Karpas-422 (cell line): ENCODE measurements around the gene CCDC198. TPM values are rescaled to one million over a fixed set of nuclear protein-coding genes. Genes with fewer than 3 reads are reported as not detected.

Source experiments
- DNase-seq: peaks from one replicate; pipeline ENCODE4 v3.0.0-alpha.2; 2015
- H2AFZ ChIP-seq: fragments of 200-600 bp; sonication (generic); 2 replicates; pipeline ENCODE4 v1.6.1; 2014; ENCODE audit warnings: antibody characterized with exemption, low read length, mixed read lengths
- H3K27ac ChIP-seq: fragments of 200-600 bp; sonication (generic); 2 replicates; pipeline ENCODE4 v1.5.1; 2014; ENCODE audit warnings: mild to moderate bottlenecking, low read length, moderate library complexity
- H3K27me3 ChIP-seq: fragments of 200-600 bp; sonication (generic); 2 replicates; pipeline ENCODE4 v1.6.1; 2014; ENCODE audit warnings: low read length, mixed read lengths
- H3K36me3 ChIP-seq: fragments of 200-600 bp; sonication (generic); 2 replicates; pipeline ENCODE4 v1.6.1; 2014; ENCODE audit warnings: low read length, mixed read lengths; ENCODE audit not compliant: insufficient read depth
- H3K4me1 ChIP-seq: fragments of 200-600 bp; sonication (generic); 2 replicates; pipeline ENCODE4 v1.6.1; 2014; ENCODE audit warnings: mild to moderate bottlenecking, low read length, mixed read lengths
- H3K4me2 ChIP-seq: fragments of 200-600 bp; sonication (generic); 2 replicates; pipeline ENCODE4 v1.6.1; 2014; ENCODE audit warnings: low read length, low read depth, mild to moderate bottlenecking; ENCODE audit not compliant: poor library complexity, severe bottlenecking
- H3K4me3 ChIP-seq: fragments of 200-600 bp; sonication (generic); 2 replicates; pipeline ENCODE4 v1.5.1; 2014; ENCODE audit warnings: mild to moderate bottlenecking, antibody characterized with exemption, low read length, mixed read lengths
- H3K79me2 ChIP-seq: fragments of 200-600 bp; sonication (generic); 2 replicates; pipeline ENCODE4 v1.6.1; 2014; ENCODE audit warnings: mild to moderate bottlenecking, low read length, mixed read lengths
- H3K9ac ChIP-seq: fragments of 200-600 bp; sonication (generic); 2 replicates; pipeline ENCODE4 v1.6.0; 2014; ENCODE audit warnings: low read length
- H3K9me2 ChIP-seq: fragments of 200-600 bp; sonication (generic), shearing (Covaris generic); replicated peaks from 2 replicates; pipeline ENCODE4 v1.6.0; 2014; ENCODE audit warnings: mild to moderate bottlenecking, low read length, moderate library complexity; ENCODE audit not compliant: insufficient read depth
- H3K9me3 ChIP-seq: fragments of 300-700, 200-600 bp; sonication (generic); 2 replicates; pipeline ENCODE4 v1.6.1; 2014; ENCODE audit warnings: low read length, mixed read lengths
- H4K20me1 ChIP-seq: fragments of 200-600 bp; sonication (generic); 2 replicates; pipeline ENCODE4 v1.6.1; 2014; ENCODE audit warnings: mild to moderate bottlenecking, antibody characterized with exemption, low read length, low read depth; ENCODE audit not compliant: insufficient read depth
- total RNA-seq: library from RNA; depleted of rRNA; stranded (reverse); fragments of >200 nt; shearing (Covaris generic); gene quantifications from 2 replicates; pipeline ENCODE4 v1.2.3, GENCODE V29; 2014; ENCODE audit warnings: low replicate concordance; rRNA removed

CCDC198 gene
- total RNA-seq, 1 experiment from 2014 or later: not detected

GRCh38 chr14:57461777-57462320 lies 31.8 kb downstream of the CCDC198 start:
- H3K36me3 ChIP-seq: no peaks in the 10 kb centered on the region

GRCh38 chr14:57435923-57436322 lies 57.7 kb downstream of the CCDC198 start:
- Histone ChIP-seq H3K9ac (no peak overlapping the region), H3K9me3 (no peaks in the 10 kb centered on the region), H3K27me3 (no peaks in the 10 kb centered on the region), H3K4me3 (no peak overlapping the region), H3K36me3 (no peaks in the 10 kb centered on the region), H3K27ac (no peak overlapping the region), H2AFZ (no peak overlapping the region), H3K79me2 (no peaks in the 10 kb centered on the region), H3K4me2 (no peak overlapping the region), H3K9me2 (no peaks in the 10 kb centered on the region), H4K20me1 (no peaks in the 10 kb centered on the region), H3K4me1 (no peaks in the 10 kb centered on the region)
- no peak for DNase-seq

More at GRCh38 chr14:57461777-57462320, 31.8 kb downstream of the CCDC198 start:
- H2AFZ ChIP-seq: no peak overlapping the region
- H4K20me1 ChIP-seq: no peaks in the 10 kb centered on the region
- H3K9ac ChIP-seq: no peak overlapping the region
- H3K27me3 ChIP-seq: no peaks in the 10 kb centered on the region
- no peak overlapping the region for H3K27ac ChIP-seq
- no peak overlapping the region for H3K4me3 ChIP-seq
- no peak overlapping the region for H3K4me2 ChIP-seq
- no peak for DNase-seq
- H3K4me1 ChIP-seq: peaks cover 10% of the 10 kb centered on the region
- H3K9me2 ChIP-seq: no peaks in the 10 kb centered on the region
- no peaks in the 10 kb centered on the region for H3K79me2 ChIP-seq
- H3K9me3 ChIP-seq: no peaks in the 10 kb centered on the region

- H3K36me3 ChIP-seq: no peaks in the 10 kb centered on the region
- no peak for DNase-seq
- H3K9ac ChIP-seq: no peak overlapping the region
- no peaks in the 10 kb centered on the region for H3K9me2 ChIP-seq
- no peak overlapping the region for H3K4me3 ChIP-seq
- H2AFZ ChIP-seq: no peak overlapping the region
- no peaks in the 10 kb centered on the region for H3K9me3 ChIP-seq
- H3K4me1 ChIP-seq: no peaks in the 10 kb centered on the region
- H4K20me1 ChIP-seq: 0 out of 2 replicates have a peak, but pooled peaks cover 7% of the 10 kb centered on the region
- H3K79me2 ChIP-seq: no peaks in the 10 kb centered on the region
- no peak overlapping the region for H3K27ac ChIP-seq
- H3K4me2 ChIP-seq: no peak overlapping the region
- H3K27me3 ChIP-seq: no peaks in the 10 kb centered on the region
Measured at GRCh38 chr14:57420986-57421385, 72.7 kb downstream of the CCDC198 start.

- no peak overlapping the region for H2AFZ ChIP-seq
- no peak overlapping the region for H3K27ac ChIP-seq
- no peak overlapping the region for H3K9ac ChIP-seq
- peaks cover 7% of the 10 kb centered on the region; the same call in 1 of the 2 replicates for H4K20me1 ChIP-seq
- no peak overlapping the region for H3K4me2 ChIP-seq
- no peaks in the 10 kb centered on the region for H3K36me3 ChIP-seq
- H3K4me3 ChIP-seq: no peak overlapping the region
- no peaks in the 10 kb centered on the region for H3K4me1 ChIP-seq
- no peak for DNase-seq
- no peaks in the 10 kb centered on the region for H3K27me3 ChIP-seq
- no peaks in the 10 kb centered on the region for H3K9me2 ChIP-seq
- H3K9me3 ChIP-seq: no peaks in the 10 kb centered on the region
- H3K79me2 ChIP-seq: no peaks in the 10 kb centered on the region
Measured at GRCh38 chr14:57420033-57420432, 73.6 kb downstream of the CCDC198 start.

Other genes with a start within 250 kb of the CCDC198 start
- gene EXOC5, start 225.0 kb downstream of the CCDC198 start, total RNA-seq: 84.6 and 90.9 TPM in 2 replicates
- 38.7 and 68.3 TPM in 2 replicates for gene AP5M1, start 224.9 kb downstream of the CCDC198 start, total RNA-seq
- 13.6 and 34.6 TPM in 2 replicates for gene NAA30, start 103.3 kb downstream of the CCDC198 start, total RNA-seq